ENCODE data around the gene EIF4A3.

The EIF4A3 gene

DNA sequence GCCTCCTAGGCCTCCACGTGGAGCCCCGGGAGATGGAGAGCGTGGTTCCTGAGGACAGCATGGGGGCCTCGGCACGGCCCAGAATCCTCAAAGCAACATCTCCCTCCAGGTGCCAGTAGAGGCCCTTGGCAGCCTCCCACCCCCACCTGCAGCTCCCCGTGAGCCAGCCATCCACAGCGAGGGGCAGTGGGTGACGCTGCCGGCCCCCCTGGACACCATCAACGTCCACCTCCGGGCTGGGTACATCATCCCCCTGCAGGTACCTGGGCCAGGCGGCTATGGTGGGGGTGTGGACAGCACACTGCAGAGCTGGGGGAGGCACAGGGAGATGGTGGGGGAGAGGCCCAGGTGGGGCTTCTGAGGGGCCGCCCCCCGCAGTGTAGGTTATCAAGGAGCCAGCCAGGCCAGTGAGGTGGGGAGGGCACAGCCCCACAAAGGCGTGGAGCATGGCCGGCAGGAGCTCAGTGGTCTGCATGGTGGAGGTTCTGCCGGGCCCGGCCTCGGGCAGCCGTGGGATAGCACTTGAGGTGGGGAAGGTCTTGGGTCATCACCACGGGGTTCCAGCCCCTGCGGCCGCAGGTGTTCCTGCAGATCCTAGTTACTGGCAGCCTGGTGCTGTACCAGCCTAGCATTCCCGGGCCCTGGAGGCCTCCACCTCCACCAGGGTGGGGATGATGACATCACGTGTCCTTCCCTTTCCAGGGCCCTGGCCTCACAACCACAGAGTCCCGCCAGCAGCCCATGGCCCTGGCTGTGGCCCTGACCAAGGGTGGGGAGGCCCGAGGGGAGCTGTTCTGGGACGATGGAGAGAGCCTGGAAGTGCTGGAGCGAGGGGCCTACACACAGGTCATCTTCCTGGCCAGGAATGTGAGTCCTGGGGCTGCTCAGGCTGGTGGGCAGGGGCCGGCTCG lies 29.2 kb downstream of the EIF4A3 start:
- no peak for DNase-seq

DNA sequence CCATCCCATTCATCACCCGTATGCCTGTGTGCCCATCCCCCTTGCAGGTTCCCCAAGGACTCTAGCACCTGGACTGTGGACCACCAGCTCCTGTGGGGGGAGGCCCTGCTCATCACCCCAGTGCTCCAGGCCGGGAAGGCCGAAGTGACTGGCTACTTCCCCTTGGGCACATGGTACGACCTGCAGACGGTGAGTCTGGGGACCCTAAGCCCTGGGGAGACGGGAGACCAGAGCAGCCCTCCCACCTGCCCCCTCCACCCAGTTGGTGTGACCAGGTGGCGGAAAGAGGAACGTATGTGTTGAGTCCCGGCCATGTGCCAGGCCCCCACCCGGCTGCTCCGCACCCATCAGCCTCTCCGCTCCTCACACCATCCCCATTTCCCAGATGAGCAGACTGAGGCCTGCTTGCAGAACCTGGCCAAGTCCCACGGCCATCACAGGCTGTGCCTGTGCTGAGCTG lies 30.0 kb downstream of the EIF4A3 start:
- peak overlapping the region; percentile 49 for H3K27ac Mint-ChIP-seq
- H3K36me3 Mint-ChIP-seq = peaks cover 2 to 11% of the 10 kb centered on the region in 2 donors
- H3K4me1 Mint-ChIP-seq = peaks cover 10 to 15% of the 10 kb centered on the region in 2 donors
- DNase-seq = no peak
- peaks cover 5 to 11% of the 10 kb centered on the region in 2 donors for H3K9me3 Mint-ChIP-seq
- no peaks in the 10 kb centered on the region for H3K27me3 Mint-ChIP-seq
- no peak overlapping the region for H3K4me3 Mint-ChIP-seq
- ATAC-seq (replicated peaks) = no peak

More for the DNA sequence above, 29.2 kb downstream of the EIF4A3 start:
- peaks cover 5 to 7% of the 10 kb centered on the region in 2 donors for H3K4me1 Mint-ChIP-seq
- no peak overlapping the region for H3K4me3 Mint-ChIP-seq
- H3K27me3 Mint-ChIP-seq = no peaks in the 10 kb centered on the region
- no peak for ATAC-seq (replicated peaks)
- peak overlapping the region; percentile 49 for H3K27ac Mint-ChIP-seq
- H3K9me3 Mint-ChIP-seq = peaks cover 5 to 11% of the 10 kb centered on the region in 2 donors
- H3K36me3 Mint-ChIP-seq = peaks cover 2 to 11% of the 10 kb centered on the region in 2 donors

GRCh38 chr17:80116276-80116920 lies 30.5 kb downstream of the EIF4A3 start:
- Mint-ChIP-seq H3K27me3 (no peaks in the 10 kb centered on the region), H3K4me3 (no peak overlapping the region), H3K36me3 (peaks cover 2 to 11% of the 10 kb centered on the region in 2 donors), H3K4me1 (peaks cover 10 to 15% of the 10 kb centered on the region in 2 donors), H3K9me3 (peaks cover 5 to 11% of the 10 kb centered on the region in 2 donors), H3K27ac (no peak overlapping the region)
- no peak for DNase-seq
- ATAC-seq (replicated peaks) = no peak

DNA sequence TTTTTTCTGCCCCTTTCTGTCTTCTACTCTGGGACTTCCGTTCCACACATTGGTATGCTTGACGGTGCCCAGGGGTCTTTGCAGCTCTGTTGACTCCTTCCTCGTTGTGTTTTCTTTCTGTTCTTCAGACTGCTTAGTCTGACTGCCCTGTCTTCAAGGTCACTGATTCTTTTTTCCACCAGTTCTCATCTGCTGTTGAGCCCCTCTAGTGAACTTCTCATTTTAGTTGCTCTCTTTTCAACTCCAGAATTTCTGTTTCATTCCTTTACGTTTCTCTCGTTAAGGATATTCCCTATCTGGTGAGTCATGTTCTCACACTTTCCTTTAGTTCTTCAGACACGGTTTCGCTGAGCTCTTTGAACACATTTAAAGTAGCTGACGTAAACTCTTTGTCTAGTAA lies 31.8 kb downstream of the EIF4A3 start:
- DNase-seq = no peak
- Mint-ChIP-seq H3K4me3 (no peak overlapping the region), H3K36me3 (peaks cover 2 to 11% of the 10 kb centered on the region in 2 donors), H3K9me3 (peaks cover 5 to 11% of the 10 kb centered on the region in 2 donors), H3K4me1 (peaks cover 10 to 15% of the 10 kb centered on the region in 2 donors), H3K27ac (no peak overlapping the region), H3K27me3 (no peaks in the 10 kb centered on the region)
- ATAC-seq (replicated peaks) = no peak

DNA sequence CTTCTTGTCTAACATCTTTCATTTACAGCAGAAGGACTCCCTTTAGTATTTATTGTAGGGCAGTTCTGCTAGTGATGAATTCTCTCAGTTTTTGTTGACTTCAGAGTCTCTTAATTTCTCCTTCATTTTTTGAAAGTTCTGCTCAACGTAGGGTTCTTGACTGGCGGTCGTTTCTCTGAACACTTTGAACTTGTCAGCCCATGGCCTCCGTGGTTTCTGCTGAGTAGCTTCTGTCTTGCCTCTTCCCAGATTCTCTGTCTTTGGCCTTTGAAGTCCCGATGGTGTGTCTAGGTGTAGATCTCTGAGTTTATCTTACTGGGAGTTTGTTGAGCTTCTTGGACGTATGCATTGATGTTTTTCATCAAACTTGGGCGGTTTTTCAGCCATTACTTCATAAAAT lies 32.2 kb downstream of the EIF4A3 start:
- peaks cover 10 to 15% of the 10 kb centered on the region in 2 donors for H3K4me1 Mint-ChIP-seq
- H3K9me3 Mint-ChIP-seq = peaks cover 5 to 11% of the 10 kb centered on the region in 2 donors
- peaks cover 2 to 11% of the 10 kb centered on the region in 2 donors for H3K36me3 Mint-ChIP-seq
- no peaks in the 10 kb centered on the region for H3K27me3 Mint-ChIP-seq
- H3K27ac Mint-ChIP-seq = no peak overlapping the region
- H3K4me3 Mint-ChIP-seq = no peak overlapping the region
- DNase-seq (no peak), ATAC-seq (replicated peaks) (no peak)

DNA sequence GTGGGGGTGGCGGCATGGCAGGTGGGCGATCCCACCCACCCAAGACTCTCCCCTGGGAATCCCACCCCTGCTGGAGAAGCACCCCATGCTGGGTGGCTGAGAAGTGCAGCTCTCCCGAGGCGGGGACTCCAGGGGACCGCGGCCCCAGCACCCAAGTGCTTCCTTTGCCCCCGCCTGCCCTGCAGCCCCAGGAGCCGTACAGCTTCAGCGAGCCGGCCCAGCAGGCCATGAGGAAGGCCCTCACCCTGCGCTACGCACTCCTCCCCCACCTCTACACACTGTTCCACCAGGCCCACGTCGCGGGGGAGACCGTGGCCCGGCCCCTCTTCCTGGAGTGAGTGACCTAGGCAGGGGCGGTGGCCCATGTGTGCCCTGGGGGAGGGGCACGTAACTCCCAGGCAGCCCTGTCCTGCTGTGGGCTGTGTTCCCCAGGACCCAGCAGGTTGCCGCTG lies 33.9 kb downstream of the EIF4A3 start:
- H3K27ac Mint-ChIP-seq = no peak overlapping the region
- no peak overlapping the region for H3K4me3 Mint-ChIP-seq
- H3K4me1 Mint-ChIP-seq = peaks cover 10 to 15% of the 10 kb centered on the region in 2 donors
- no peaks in the 10 kb centered on the region for H3K27me3 Mint-ChIP-seq
- ATAC-seq (replicated peaks) = peak; percentile 65 to 71
- peaks cover 5 to 11% of the 10 kb centered on the region in 2 donors for H3K9me3 Mint-ChIP-seq
- no peak for DNase-seq
- H3K36me3 Mint-ChIP-seq = peaks cover 2 to 14% of the 10 kb centered on the region in 2 donors

- ATAC-seq (replicated peaks) = peak; percentile 45 to 51
- Mint-ChIP-seq H3K27ac (peak overlapping the region; percentile 47), H3K27me3 (no peaks in the 10 kb centered on the region), H3K4me3 (no peak overlapping the region), H3K4me1 (peaks cover 10 to 15% of the 10 kb centered on the region in 2 donors), H3K9me3 (peaks cover 5 to 11% of the 10 kb centered on the region in 2 donors), H3K36me3 (peaks cover 2 to 14% of the 10 kb centered on the region in 2 donors)
- DNase-seq = no peak
Measured at GRCh38 chr17:80112471-80113032, 34.4 kb downstream of the EIF4A3 start.

DNA sequence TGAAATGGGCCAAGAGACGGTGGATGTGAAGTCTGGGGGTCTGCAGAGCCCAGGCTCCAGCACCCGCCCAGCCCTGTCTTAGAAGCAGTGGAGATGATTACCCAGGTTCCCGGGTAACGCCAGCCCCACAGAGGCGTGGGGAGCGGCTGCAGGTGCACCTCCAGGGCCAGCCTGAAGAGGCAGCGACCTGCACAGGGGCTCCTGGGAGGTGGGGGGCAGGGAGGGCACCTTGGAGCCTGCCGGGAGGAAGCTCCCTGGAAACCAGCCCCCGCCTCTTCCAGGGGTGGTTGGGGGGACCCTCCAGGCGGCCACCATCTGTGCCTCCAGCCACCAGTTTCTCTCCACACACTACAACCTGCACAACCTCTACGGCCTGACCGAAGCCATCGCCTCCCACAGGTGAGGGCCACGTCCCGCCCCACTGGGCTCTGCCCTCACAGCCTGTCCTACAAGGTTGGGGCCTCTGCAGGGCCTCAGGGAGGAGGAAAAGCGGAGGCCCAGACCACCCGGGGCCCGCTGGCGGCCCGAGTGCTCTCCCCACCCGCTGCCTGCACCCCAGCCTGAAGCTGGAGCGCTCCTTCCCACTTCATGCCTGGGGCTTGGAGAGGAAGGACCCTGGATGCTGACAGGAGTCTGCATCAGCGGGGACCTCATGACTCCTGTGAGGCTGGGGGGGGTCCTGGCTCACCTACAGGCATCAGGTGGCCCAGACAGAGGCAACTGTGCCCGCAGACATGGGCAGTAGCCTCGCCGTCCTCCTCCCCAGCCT lies 35.0 kb downstream of the EIF4A3 start:
- Mint-ChIP-seq H3K4me1 (peaks cover 10 to 15% of the 10 kb centered on the region in 2 donors), H3K27ac (no peak overlapping the region), H3K9me3 (peaks cover 5 to 11% of the 10 kb centered on the region in 2 donors), H3K27me3 (no peaks in the 10 kb centered on the region), H3K4me3 (no peak overlapping the region), H3K36me3 (peaks cover 2 to 14% of the 10 kb centered on the region in 2 donors)
- peak; percentile 38 to 50 for ATAC-seq (replicated peaks)
- DNase-seq = no peak

DNA sequence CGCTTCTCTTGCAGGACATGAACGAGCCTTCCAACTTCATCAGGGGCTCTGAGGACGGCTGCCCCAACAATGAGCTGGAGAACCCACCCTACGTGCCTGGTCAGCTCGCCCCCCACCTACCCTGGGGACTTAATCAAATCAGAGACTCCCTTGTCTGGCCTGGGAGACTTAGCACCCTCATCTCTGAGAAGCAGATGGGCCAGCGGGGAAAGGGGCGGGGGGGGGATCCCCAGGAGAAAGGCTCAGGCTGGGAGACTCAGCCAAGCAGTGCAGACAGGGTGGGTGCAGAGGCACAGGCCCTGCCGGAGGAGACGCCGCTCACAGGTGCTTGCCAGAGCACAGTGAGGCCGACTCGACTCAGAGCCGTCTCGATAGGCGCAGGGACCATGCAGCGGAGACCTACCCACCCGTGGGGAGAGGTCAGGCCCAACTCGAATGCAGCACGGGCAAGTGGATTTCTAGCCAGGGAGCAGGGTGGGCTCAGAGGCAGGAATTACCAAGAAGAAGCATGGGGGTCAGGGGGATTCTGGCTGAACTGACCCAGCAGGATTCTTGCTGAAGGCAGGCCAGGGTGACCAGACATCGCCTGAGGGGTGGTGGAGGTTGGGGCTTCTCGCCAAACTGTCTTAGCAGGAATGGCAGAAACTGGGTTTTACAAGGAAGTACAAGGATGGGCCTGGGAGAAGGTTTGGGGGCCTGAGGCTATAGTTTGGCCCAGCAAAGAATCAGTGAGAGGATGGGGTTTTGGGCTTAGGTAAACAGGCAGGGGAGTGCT lies 35.8 kb downstream of the EIF4A3 start:
- Mint-ChIP-seq H3K4me3 (no peak overlapping the region), H3K4me1 (peaks cover 10 to 15% of the 10 kb centered on the region in 2 donors), H3K27me3 (no peaks in the 10 kb centered on the region), H3K9me3 (peaks cover 5 to 11% of the 10 kb centered on the region in 2 donors), H3K27ac (no peak overlapping the region), H3K36me3 (peaks cover 3 to 16% of the 10 kb centered on the region in 2 donors)
- DNase-seq (no peak), ATAC-seq (replicated peaks) (no peak)

GRCh38 chr17:80110447-80110812 lies 36.5 kb downstream of the EIF4A3 start:
- peaks cover 5 to 19% of the 10 kb centered on the region in 2 donors for H3K36me3 Mint-ChIP-seq
- DNase-seq (no peak), ATAC-seq (replicated peaks) (no peak)
- H3K9me3 Mint-ChIP-seq = peaks cover 5 to 8% of the 10 kb centered on the region in 2 donors
- H3K4me3 Mint-ChIP-seq = no peak overlapping the region
- H3K4me1 Mint-ChIP-seq = peaks cover 10 to 15% of the 10 kb centered on the region in 2 donors
- H3K27me3 Mint-ChIP-seq = no peaks in the 10 kb centered on the region
- no peak overlapping the region for H3K27ac Mint-ChIP-seq

DNA sequence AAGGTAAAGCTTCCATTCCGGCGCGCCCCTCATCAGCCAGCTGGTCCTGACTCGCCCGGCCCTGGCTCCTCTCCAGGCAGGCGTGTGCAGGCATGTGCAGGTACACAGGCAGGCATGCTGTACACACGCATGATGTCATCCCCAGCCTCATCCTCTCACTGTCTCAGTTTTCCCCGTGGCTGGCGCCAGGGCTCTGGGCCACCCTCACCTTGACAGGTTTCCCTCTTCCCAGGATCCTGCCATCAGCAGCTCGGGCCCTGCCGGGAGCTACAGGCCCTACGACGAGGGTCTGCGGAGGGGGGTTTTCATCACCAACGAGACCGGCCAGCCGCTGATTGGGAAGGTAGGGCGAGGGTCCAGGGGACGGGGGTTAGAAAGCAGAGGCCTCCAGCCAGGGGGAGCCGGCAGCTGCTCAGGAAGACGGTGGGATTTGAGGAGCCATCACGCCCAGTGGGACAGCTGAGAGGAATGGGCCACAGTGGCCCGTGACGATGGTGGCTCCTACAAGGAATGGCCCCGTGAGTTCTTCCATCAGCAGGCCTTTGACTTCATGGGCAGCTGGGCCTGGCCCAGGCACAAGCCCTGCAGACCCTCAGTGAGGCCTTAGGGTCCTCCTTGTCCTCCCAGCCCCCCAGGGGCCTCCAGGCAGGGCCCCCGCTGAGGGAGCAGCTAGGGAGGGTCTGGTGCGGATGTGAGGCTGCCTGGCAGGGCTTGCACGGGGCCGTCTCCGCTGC lies 37.0 kb downstream of the EIF4A3 start:
- Mint-ChIP-seq H3K4me1 (peaks cover 10 to 15% of the 10 kb centered on the region in 2 donors), H3K27me3 (no peaks in the 10 kb centered on the region), H3K4me3 (no peak overlapping the region), H3K27ac (no peak overlapping the region), H3K9me3 (peaks cover 2% of the 10 kb centered on the region in 2 donors), H3K36me3 (peaks cover 2 to 13% of the 10 kb centered on the region in 2 donors)
- ATAC-seq (replicated peaks) = no peak
- no peak for DNase-seq

- Mint-ChIP-seq H3K4me1 (peaks cover 10 to 15% of the 10 kb centered on the region in 2 donors), H3K36me3 (peaks cover 2 to 11% of the 10 kb centered on the region in 2 donors), H3K4me3 (no peak overlapping the region), H3K27me3 (no peaks in the 10 kb centered on the region), H3K9me3 (no peaks in the 10 kb centered on the region), H3K27ac (no peak overlapping the region)
- no peak for ATAC-seq (replicated peaks)
- DNase-seq = no peak
Measured at GRCh38 chr17:80109066-80109660, 37.8 kb downstream of the EIF4A3 start.

All from stimulated activated naive B cell treated with anti-CD40 and anti-IgM and Interleukin-4, amounts not matched to agents 10 μg/mL and 1 μg/mL and 100 μg/mL, for 72 hours (primary cell).